ENCODE results near the gene ANXA2. TPM values are rescaled to one million over a fixed set of nuclear protein-coding genes. Genes with fewer than 3 reads are reported as not detected.

Gene ANXA2
- polyA plus RNA-seq, 1 donor (not counting 4 experiments of a cell fraction or from before 2014, with no cell fraction given) = 11,017 TPM

DNA sequence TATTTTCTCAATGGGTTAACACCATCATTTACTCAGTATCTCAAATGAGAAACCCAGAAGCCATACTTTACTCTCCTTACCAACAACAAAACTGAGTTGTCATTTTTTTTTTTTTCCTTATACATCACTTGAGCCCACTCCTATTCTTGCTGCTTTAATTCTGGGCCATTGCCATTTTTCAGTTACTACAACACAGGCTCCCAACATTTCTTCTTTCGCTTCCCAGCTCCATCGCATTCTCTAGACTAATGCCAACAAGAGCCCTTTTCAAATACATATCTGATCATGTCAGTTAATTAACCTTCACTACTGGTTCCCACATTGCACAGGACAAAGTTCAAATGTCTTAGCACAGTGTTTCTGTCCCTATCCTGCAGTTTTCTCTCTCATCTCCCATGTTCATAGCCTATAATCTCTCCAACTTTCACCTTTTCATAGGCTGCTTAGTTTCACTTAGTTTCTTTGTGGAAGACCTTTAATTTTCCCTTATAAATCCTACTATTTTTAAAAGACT lies 22.5 kb upstream of the ANXA2 start:
- TF ChIP-seq CTCF (optimal IDR thresholded peaks at IDR 0.05 in 1 of 3, IDR thresholded peaks at IDR 0.05 in 1 of 3, conservative IDR thresholded peaks at IDR 0.05 in 1 of 3; ENCODE audit: extremely low read depth in 1 of 3, insufficient read depth in 2 of 3, low read length in 3 of 3) = no peak
- no peak for TF ChIP-seq EZH2 (IDR thresholded peaks at IDR 0.05; ENCODE audit: low read length)
- Histone ChIP-seq H3K79me2 (ENCODE audit: control insufficient read depth, insufficient read depth, low read length) (peaks cover 3% of the 10 kb centered on the region), H3K27me3 (ENCODE audit: control insufficient read depth, extremely low read depth, insufficient read depth, low read length) (no peaks in the 10 kb centered on the region), H3K9ac (ENCODE audit: control insufficient read depth, extremely low read depth, insufficient read depth, low read length) (no peak overlapping the region), H3K27ac (ENCODE audit: control insufficient read depth, insufficient read depth, low read length) (no peak overlapping the region), H3K9me3 (ENCODE audit: control insufficient read depth, low read depth, low read length) (no peaks in the 10 kb centered on the region), H3K9me1 (ENCODE audit: control insufficient read depth, extremely low read depth, insufficient read depth, low read length) (no peaks in the 10 kb centered on the region), H3K36me3 (ENCODE audit: control insufficient read depth in 2 of 2, extremely low read depth in 1 of 2, insufficient read depth in 2 of 2, low read length in 2 of 2) (no peaks in the 10 kb centered on the region), H2AFZ (ENCODE audit: control insufficient read depth, low read length) (no peak overlapping the region), H4K20me1 (ENCODE audit: control insufficient read depth, extremely low read depth, insufficient read depth, low read length) (no peaks in the 10 kb centered on the region), H3K4me3 (ENCODE audit: control insufficient read depth in 2 of 3, extremely low read depth in 1 of 3, insufficient read depth in 2 of 3, low read depth in 1 of 3, low read length in 3 of 3) (no peak overlapping the region), H3K4me1 (ENCODE audit: control insufficient read depth, extremely low read depth, insufficient read depth, low read length) (peaks cover 53% of the 10 kb centered on the region), H3K4me2 (ENCODE audit: control insufficient read depth, extremely low read depth, insufficient read depth, low read depth, low read length) (peak overlapping the region; percentile 13)
- DNase-seq (ENCODE audit: low read depth, low spot score) (no peak), FAIRE-seq (peak; percentile 69)
- dilution Hi-C loops (cut with MboI; ENCODE audit: extremely low pct_ligation_motif_present, low sequenced_read_pairs) = no loop called here

GRCh38 chr15:60419753-60420152 lies 22.0 kb upstream of the ANXA2 start:
- Histone ChIP-seq H3K4me2 (ENCODE audit: control insufficient read depth, extremely low read depth, insufficient read depth, low read depth, low read length) (peak overlapping the region; percentile 31), H4K20me1 (ENCODE audit: control insufficient read depth, extremely low read depth, insufficient read depth, low read length) (no peaks in the 10 kb centered on the region), H3K36me3 (ENCODE audit: control insufficient read depth in 2 of 2, extremely low read depth in 1 of 2, insufficient read depth in 2 of 2, low read length in 2 of 2) (no peaks in the 10 kb centered on the region), H3K9me3 (ENCODE audit: control insufficient read depth, low read depth, low read length) (no peaks in the 10 kb centered on the region), H3K4me3 (ENCODE audit: control insufficient read depth in 2 of 3, extremely low read depth in 1 of 3, insufficient read depth in 2 of 3, low read depth in 1 of 3, low read length in 3 of 3) (no peak overlapping the region), H3K4me1 (ENCODE audit: control insufficient read depth, extremely low read depth, insufficient read depth, low read length) (peaks cover 50% of the 10 kb centered on the region), H3K9me1 (ENCODE audit: control insufficient read depth, extremely low read depth, insufficient read depth, low read length) (no peaks in the 10 kb centered on the region), H3K9ac (ENCODE audit: control insufficient read depth, extremely low read depth, insufficient read depth, low read length) (no peak overlapping the region), H3K79me2 (ENCODE audit: control insufficient read depth, insufficient read depth, low read length) (peaks cover 1% of the 10 kb centered on the region), H2AFZ (ENCODE audit: control insufficient read depth, low read length) (no peak overlapping the region), H3K27ac (ENCODE audit: control insufficient read depth, insufficient read depth, low read length) (no peak overlapping the region), H3K27me3 (ENCODE audit: control insufficient read depth, extremely low read depth, insufficient read depth, low read length) (no peaks in the 10 kb centered on the region)
- DNase-seq (ENCODE audit: low read depth, low spot score) (no peak), FAIRE-seq (no peak)
- no peak for TF ChIP-seq CTCF (optimal IDR thresholded peaks at IDR 0.05 in 1 of 3, IDR thresholded peaks at IDR 0.05 in 1 of 3, conservative IDR thresholded peaks at IDR 0.05 in 1 of 3; ENCODE audit: extremely low read depth in 1 of 3, insufficient read depth in 2 of 3, low read length in 3 of 3)
- TF ChIP-seq EZH2 (IDR thresholded peaks at IDR 0.05; ENCODE audit: low read length) = no peak
- dilution Hi-C loops (cut with MboI; ENCODE audit: extremely low pct_ligation_motif_present, low sequenced_read_pairs) = no loop called here
